ENCODE measurements around the gene SRCIN1.

Gene SRCIN1

GRCh38 chr17:38587947-38588787 lies 17.6 kb downstream of the SRCIN1 start:
- H3K4me1 ChIP-seq (ENCODE audit: insufficient read depth, poor library complexity, severe bottlenecking), result peaks cover 6% of the 10 kb centered on the region
- TF ChIP-seq CTCF (IDR thresholded peaks at IDR 0.05; ENCODE audit: poor library complexity, severe bottlenecking), result no peak
- ATAC-seq (ENCODE audit: low read depth) (no peak), DNase-seq (ENCODE audit: low spot score) (no peak)
- H3K4me3 ChIP-seq (ENCODE audit: severe bottlenecking), result no peak overlapping the region
- no peaks in the 10 kb centered on the region for H3K9me3 ChIP-seq (ENCODE audit: severe bottlenecking)
- no peaks in the 10 kb centered on the region for H3K36me3 ChIP-seq (ENCODE audit: low read depth)
- no peaks in the 10 kb centered on the region for H3K27me3 ChIP-seq (ENCODE audit: insufficient read depth, poor library complexity, severe bottlenecking)
- no peak overlapping the region for H3K27ac ChIP-seq (ENCODE audit: poor library complexity, severe bottlenecking)

GRCh38 chr17:38587203-38587602 lies 18.5 kb downstream of the SRCIN1 start:
- no peak for ATAC-seq (ENCODE audit: low read depth)
- Histone ChIP-seq H3K4me1 (ENCODE audit: insufficient read depth, poor library complexity, severe bottlenecking) (peaks cover 6% of the 10 kb centered on the region), H3K9me3 (ENCODE audit: severe bottlenecking) (no peaks in the 10 kb centered on the region), H3K4me3 (ENCODE audit: severe bottlenecking) (no peak overlapping the region), H3K27me3 (ENCODE audit: insufficient read depth, poor library complexity, severe bottlenecking) (no peaks in the 10 kb centered on the region), H3K27ac (ENCODE audit: poor library complexity, severe bottlenecking) (no peak overlapping the region), H3K36me3 (ENCODE audit: low read depth) (no peaks in the 10 kb centered on the region)
- DNase-seq (ENCODE audit: low spot score), result no peak
- TF ChIP-seq CTCF (IDR thresholded peaks at IDR 0.05; ENCODE audit: poor library complexity, severe bottlenecking), result no peak

- Histone ChIP-seq H3K4me3 (ENCODE audit: severe bottlenecking) (no peak overlapping the region), H3K4me1 (ENCODE audit: insufficient read depth, poor library complexity, severe bottlenecking) (peaks cover 6% of the 10 kb centered on the region), H3K36me3 (ENCODE audit: low read depth) (no peaks in the 10 kb centered on the region), H3K27ac (ENCODE audit: poor library complexity, severe bottlenecking) (no peak overlapping the region), H3K27me3 (ENCODE audit: insufficient read depth, poor library complexity, severe bottlenecking) (no peaks in the 10 kb centered on the region), H3K9me3 (ENCODE audit: severe bottlenecking) (no peaks in the 10 kb centered on the region)
- no peak for ATAC-seq (ENCODE audit: low read depth)
- no peak for TF ChIP-seq CTCF (IDR thresholded peaks at IDR 0.05; ENCODE audit: poor library complexity, severe bottlenecking)
- DNase-seq (ENCODE audit: low spot score), result no peak
Observed at GRCh38 chr17:38586788-38587187, 19.0 kb downstream of the SRCIN1 start.

GRCh38 chr17:38585918-38586529 lies 19.7 kb downstream of the SRCIN1 start:
- DNase-seq (ENCODE audit: low spot score) (no peak), ATAC-seq (ENCODE audit: low read depth) (no peak)
- TF ChIP-seq CTCF (IDR thresholded peaks at IDR 0.05; ENCODE audit: poor library complexity, severe bottlenecking), result no peak
- H3K9me3 ChIP-seq (ENCODE audit: severe bottlenecking), result no peaks in the 10 kb centered on the region
- no peaks in the 10 kb centered on the region for H3K27me3 ChIP-seq (ENCODE audit: insufficient read depth, poor library complexity, severe bottlenecking)
- H3K36me3 ChIP-seq (ENCODE audit: low read depth), result no peaks in the 10 kb centered on the region
- H3K27ac ChIP-seq (ENCODE audit: poor library complexity, severe bottlenecking), result no peak overlapping the region
- no peak overlapping the region for H3K4me3 ChIP-seq (ENCODE audit: severe bottlenecking)
- H3K4me1 ChIP-seq (ENCODE audit: insufficient read depth, poor library complexity, severe bottlenecking), result no peaks in the 10 kb centered on the region

All from RWPE2 (cell line).